K562 (cell line): ENCODE results near the gene TTYH2. TPM values are rescaled to one million over a fixed set of nuclear protein-coding genes. Genes with fewer than 3 reads are reported as not detected.
A peak's percentile ranks its signal among the peaks of the same experiment; 100 is the strongest.

Experiments used
- EWSR1 ChIP-seq: fragments of 450-650 bp; IDR thresholded peaks from 2 replicates; pipeline ENCODE4 v1.6.1; 2018; ENCODE audit warnings: borderline replicate concordance, mild to moderate bottlenecking, low read depth, moderate library complexity; ENCODE audit not compliant: partially characterized antibody
- GTF3C2 ChIP-seq: IDR thresholded peaks from 3 replicates; pipeline ENCODE4 v1.6.1; 2011; ENCODE audit warnings: borderline replicate concordance, mild to moderate bottlenecking, moderate library complexity; ENCODE audit not compliant: insufficient read length; ENCODE audit errors: extremely low read depth
- HDGF ChIP-seq: fragments of 450-650 bp; IDR thresholded peaks from 2 replicates; pipeline ENCODE4 v1.6.1; 2016
- MNT ChIP-seq, 2 experiments: fragments of 450-650 bp; conservative IDR thresholded peaks; 2 replicates each; pipeline ENCODE4 v1.6.1; 2017; ENCODE audit warnings: mild to moderate bottlenecking in 2 of 2, moderate library complexity in 2 of 2
- NCOA1 ChIP-seq: fragments of 450-650 bp; IDR thresholded peaks from 2 replicates; pipeline ENCODE4 v1.6.1; 2016; ENCODE audit warnings: low read depth
- NCOA4 ChIP-seq: fragments of 450-650 bp; IDR thresholded peaks from 2 replicates; pipeline ENCODE4 v1.6.1; 2018; ENCODE audit warnings: mild to moderate bottlenecking; ENCODE audit not compliant: partially characterized antibody
- PKNOX1 ChIP-seq: fragments of 450-650 bp; IDR thresholded peaks from 2 replicates; pipeline ENCODE4 v1.6.1; 2016
- RBBP5 ChIP-seq: fragments of 200-600 bp; sonication (generic); IDR thresholded peaks from 2 replicates; pipeline ENCODE4 v1.6.1; 2012; ENCODE audit warnings: borderline replicate concordance, mild to moderate bottlenecking, low read length, control low read depth, inconsistent platforms; ENCODE audit not compliant: insufficient read depth, poor library complexity, severe bottlenecking
- RBM22 ChIP-seq: fragments of 200-400 bp; formaldehyde crosslinking; IDR thresholded peaks from 2 replicates; pipeline ENCODE4 v1.6.1; 2018; ENCODE audit warnings: low read length, low read depth; ENCODE audit not compliant: poor library complexity, severe bottlenecking
- RNF2 ChIP-seq: sonication (generic); IDR thresholded peaks from 2 replicates; pipeline ENCODE4 v1.6.1; 2016
- SAFB2 ChIP-seq: fragments of 200-400 bp; formaldehyde crosslinking; IDR thresholded peaks from 2 replicates; pipeline ENCODE4 v1.6.1; 2018; ENCODE audit warnings: borderline replicate concordance, low read length, low read depth, moderate library complexity; ENCODE audit not compliant: severe bottlenecking
- TOE1 ChIP-seq, 2 experiments: fragments of 450-650 bp in 1 of 2; sonication (generic) in 1 of 2; formaldehyde crosslinking in 1 of 2; IDR thresholded peaks; 2 replicates each; pipeline versions ENCODE4 v1.7.1 to v1.8.0; 2016 to 2022; ENCODE audit warnings: borderline replicate concordance in 2 of 2, mild to moderate bottlenecking in 2 of 2, antibody characterized with exemption in 1 of 2, inconsistent platforms in 1 of 2, low read depth in 1 of 2, missing genetic modification reagents in 1 of 2, moderate library complexity in 1 of 2
- VEZF1 ChIP-seq: fragments of 200-800 bp; sonication (Bioruptor generic); IDR thresholded peaks from 2 replicates; pipeline ENCODE4 v1.6.1; 2017; ENCODE audit warnings: missing genetic modification characterization, missing compliant biosample characterization
- ZBTB7A ChIP-seq: IDR thresholded peaks from 2 replicates; pipeline ENCODE4 v1.6.1; 2011; ENCODE audit warnings: low read depth, mild to moderate bottlenecking, low read length, moderate library complexity, borderline replicate concordance; ENCODE audit not compliant: control insufficient read depth
- ZNF740 ChIP-seq, 3 experiments: fragments of 200-800 bp in 1 of 3; sonication (Bioruptor generic) in 1 of 3; sonication (generic) in 1 of 3; formaldehyde crosslinking in 1 of 3; IDR thresholded peaks; 2 replicates each; pipeline versions ENCODE4 v1.6.1 to v1.8.0; 2016 to 2022; ENCODE audit warnings: mild to moderate bottlenecking in 2 of 3, missing compliant biosample characterization in 2 of 3, missing genetic modification characterization in 2 of 3, missing genetic modification reagents in 1 of 3
- polyA plus RNA-seq, 8 experiments: library from polyadenylated mRNA; depleted of rRNA in 4 of 8; stranded (reverse) in 5 of 8; unstranded in 3 of 8; fragments of >200 nt; fragmentation: Nextera tagmentation in 2 of 8; fragmentation: Illumina TruSeq in 1 of 8; extraction: Ambion mirVana in 2 of 8; extraction: Trizol in 1 of 8; gene quantifications; 2 replicates each; pipeline versions ENCODE4 v1.2.1 to v1.2.3, GENCODE V29; 2011 to 2014; ENCODE audit warnings: inconsistent platforms in 1 of 8, missing spikeins in 1 of 8
- total RNA-seq, 7 experiments: library from RNA; depleted of rRNA in 6 of 7; stranded (reverse); fragments of >200 nt in 6 of 7; fragmentation: Illumina TruSeq in 2 of 7; extraction: Trizol in 2 of 7; gene quantifications; 2 replicates each; pipeline versions ENCODE4 v1.2.1 to v1.2.3, GENCODE V29; 2011 to 2021; ENCODE audit warnings: low replicate concordance in 1 of 7

TTYH2 gene
- total and polyA plus RNA-seq, 9 of the 15 experiments (the other 6 are each of a cell fraction or from before 2014, with no cell fraction given): 0.03 to 2.0 (median 0.91) TPM

GRCh38 chr17:74210191-74211140 lies 2.9 kb upstream of the TTYH2 start (continued):
- TF ChIP-seq VEZF1 (CRISPR knock-in tag): peak; percentile 98
- TF ChIP-seq RNF2: no peak
- TF ChIP-seq MNT (conservative IDR thresholded peaks at IDR 0.05): peak in 1 of 2 experiments; percentile 43; a peak in 1 of 4 replicates
- TF ChIP-seq RBBP5: peak; percentile 20
- no peak for TF ChIP-seq SAFB2
- peak; percentile 86 for TF ChIP-seq EWSR1
- TF ChIP-seq RBM22: peak; percentile 4
- TF ChIP-seq NCOA1: no peak
- no peak for TF ChIP-seq GTF3C2
- TF ChIP-seq ZNF740 (CRISPR knock-in tag; IDR thresholded peaks at IDR 0.05): peak; percentile 99
- peak in 1 of 2 experiments; percentile 91; a peak in 2 of 4 replicates for TF ChIP-seq ZNF740 (tag; IDR thresholded peaks at IDR 0.05)
- TF ChIP-seq ZBTB7A: peak; percentile 36; the same call in 1 of the 2 replicates
- TF ChIP-seq HDGF: no peak
- peak; percentile 51; the same call in 1 of the 2 replicates for TF ChIP-seq PKNOX1
- TF ChIP-seq TOE1 (IDR thresholded peaks at IDR 0.05; ENCODE audit: borderline replicate concordance): 0 out of 2 replicates have a peak, but pooled peaks have one; percentile 29
- TF ChIP-seq TOE1 (CRISPR knock-in tag; IDR thresholded peaks at IDR 0.05; ENCODE audit: borderline replicate concordance, low read depth): no peak
- no peak for TF ChIP-seq NCOA4
